ENCODE results near the gene RNF166.
A peak's percentile ranks its signal among the peaks of the same experiment; 100 is the strongest.

Gene RNF166

DNA sequence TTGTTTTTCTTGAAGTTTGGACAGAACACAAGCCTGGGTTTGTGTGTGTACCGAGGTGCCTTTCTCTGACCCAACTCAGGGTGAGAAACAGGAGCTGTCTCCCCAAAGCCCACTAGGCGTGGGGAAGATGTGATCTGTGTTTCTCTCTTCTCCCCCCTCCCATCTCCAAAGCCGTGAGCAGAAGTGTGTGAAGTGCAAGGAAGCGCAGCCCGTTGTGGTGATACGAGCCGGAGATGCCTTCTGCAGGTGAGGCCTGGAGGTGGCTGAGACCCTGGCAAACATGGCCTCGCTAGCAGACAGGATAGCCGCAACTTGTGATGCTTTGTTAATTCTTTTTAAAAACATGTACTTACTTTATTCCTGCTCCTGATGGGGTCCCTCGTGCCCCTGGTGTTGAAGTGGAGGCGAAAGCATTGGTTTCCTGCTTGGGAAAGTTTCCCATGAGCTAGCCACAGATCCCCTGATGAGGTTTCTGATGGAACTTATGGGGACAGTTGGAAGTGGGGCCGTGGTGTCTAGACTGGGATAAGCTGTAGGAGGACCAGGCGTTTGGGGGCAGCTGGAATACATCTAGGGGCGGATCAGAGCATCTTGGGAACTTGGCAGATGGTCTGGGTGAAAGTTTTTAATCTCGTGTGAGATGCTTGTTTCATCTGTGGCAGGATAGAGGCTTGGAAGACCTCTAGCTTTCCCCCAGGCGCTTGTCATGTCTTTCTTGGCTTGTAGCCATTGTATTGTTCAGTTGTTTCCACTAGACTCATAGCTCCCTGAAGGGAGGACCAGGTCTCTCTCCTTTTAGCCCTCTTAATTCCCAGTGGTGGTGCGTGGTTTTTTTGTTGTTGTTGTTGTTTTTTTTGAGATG is 988 bp upstream of the RNF166 start:
- no peak for DNase-seq (ENCODE audit: low read depth)

DNA sequence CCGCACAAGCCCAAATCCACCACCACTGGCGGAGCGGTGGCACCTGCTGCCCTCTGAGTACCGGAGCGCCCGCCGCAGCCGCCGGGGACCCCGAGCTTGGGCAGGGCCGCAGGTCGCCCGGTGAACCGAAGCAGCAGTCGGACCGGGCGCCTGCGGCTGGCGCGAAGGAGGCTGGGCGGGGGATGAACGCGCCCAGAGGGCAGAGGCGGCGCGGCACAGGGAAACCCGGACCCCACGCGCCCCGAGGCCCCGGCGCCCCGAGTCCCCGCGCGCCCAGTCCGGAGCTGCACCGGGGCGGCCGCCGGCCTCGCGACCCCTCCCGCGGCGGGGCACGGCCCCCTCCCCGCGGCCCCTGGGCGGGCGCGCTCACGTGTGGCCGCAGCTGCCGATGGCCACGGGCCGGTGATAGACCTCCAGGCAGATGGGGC is 393 bp downstream of the RNF166 start:
- DNase-seq (ENCODE audit: low read depth) = no peak

DNA sequence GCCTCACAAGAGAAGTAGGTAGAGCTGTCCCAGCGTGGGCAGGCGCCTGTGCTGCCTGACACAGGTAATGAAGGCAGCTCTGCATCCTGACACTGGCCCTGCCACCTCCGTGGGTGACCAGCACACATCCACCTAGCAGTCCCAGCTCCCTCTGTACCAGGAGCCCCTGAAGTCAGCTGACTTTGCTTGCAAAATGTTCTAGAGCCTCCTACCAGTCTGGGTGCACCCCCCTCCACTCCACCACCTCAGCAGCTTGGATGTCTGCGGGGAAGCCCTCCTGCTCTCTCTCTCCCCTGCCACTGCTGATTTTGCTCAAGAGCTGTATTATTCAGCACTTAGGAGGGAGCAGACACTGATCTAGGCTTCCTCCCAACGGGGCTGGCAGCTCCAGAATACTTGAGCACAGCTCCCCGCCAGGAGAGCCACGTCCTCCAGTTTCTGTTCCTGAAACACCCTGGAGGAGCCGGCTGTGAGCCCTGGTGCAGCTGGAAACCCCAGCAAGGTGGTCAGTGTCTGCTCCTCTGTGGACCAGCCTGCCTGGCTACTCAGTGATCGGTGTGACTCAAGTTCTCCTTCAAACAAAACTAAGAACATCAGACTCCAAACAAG is 1.0 kb downstream of the RNF166 start:
- DNase-seq (ENCODE audit: low read depth) = no peak

DNA sequence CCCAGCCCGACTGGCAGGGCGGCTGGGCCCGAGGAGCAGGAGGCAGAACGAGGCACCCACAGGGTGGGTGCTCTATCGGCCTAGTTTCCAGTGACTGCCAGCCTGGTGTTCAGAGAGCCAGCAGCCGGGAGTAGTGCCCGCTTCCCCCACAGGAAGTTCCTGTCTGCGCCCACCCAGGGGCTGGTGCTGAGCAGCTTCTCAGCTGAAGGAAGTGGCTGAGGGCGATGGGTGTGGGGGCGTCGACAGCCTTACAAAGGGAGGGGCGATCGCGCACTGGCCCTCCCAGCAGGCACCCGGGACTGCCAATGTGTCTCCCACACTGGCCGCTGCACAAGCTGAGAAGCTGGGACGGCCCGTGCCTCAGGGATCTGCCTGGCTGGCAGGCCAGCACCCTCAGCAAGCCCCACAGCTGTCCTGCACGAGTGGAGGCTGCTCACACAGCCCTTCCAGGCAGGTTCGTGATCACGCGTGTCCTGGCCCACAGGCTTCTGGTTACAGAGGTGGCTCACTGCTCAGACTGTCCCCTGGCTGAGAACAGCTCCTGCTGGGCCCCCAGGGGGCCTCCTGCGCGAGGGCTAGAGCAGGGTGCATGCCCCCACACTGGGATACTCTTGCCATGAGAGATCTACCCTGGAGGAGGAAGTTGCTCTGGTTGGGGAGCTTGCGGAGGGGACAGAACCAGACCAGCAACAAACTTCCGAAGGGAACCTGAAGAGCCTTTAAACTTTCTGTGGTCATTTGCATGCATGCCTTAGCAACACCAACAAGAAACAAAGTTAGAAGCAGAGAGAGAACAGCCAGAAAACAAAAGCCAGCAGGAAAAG is 2.5 kb downstream of the RNF166 start:
- peak; percentile 62 for DNase-seq (ENCODE audit: low read depth)

DNA sequence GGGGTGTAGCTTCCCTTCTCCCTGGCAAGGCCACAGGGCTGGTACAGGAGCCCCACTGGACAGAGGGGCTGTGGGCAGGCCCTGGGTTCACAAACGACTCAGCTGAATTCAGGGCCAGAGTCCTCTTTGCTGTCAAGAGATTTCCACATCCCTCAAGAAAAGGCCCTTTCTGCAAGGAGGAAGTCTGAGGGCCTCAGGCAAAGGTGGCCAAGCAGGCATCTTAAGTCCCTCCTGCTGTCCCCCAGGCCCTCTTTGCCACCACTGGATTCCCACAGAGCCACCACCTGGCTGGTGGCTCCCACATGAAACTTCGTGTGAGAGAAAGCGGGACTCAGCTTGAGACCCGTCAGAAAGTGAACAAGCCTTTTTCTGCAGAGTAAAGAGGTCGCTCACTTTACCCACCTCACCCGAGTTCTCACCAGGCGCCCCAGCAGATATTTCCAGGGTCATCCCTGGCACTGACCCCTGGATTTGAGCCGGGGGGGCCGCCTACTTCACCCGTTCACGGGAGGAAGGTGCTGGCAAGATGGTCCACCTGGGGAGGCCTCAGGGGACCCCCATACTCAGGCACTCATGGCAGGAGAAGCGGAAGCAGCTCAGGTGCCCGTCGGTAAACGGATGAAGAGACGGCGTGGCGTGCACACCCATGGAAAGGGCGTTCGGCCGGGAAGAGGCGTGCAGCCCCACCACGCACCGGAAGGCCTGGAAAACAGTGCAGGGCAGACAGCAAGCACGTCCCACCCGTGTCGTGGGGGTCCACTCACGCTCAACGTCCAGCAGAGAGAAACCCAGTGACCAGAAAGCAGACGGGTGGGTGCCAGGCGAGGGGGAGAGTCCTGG is 3.6 kb downstream of the RNF166 start:
- DNase-seq (ENCODE audit: low read depth) = no peak

DNA sequence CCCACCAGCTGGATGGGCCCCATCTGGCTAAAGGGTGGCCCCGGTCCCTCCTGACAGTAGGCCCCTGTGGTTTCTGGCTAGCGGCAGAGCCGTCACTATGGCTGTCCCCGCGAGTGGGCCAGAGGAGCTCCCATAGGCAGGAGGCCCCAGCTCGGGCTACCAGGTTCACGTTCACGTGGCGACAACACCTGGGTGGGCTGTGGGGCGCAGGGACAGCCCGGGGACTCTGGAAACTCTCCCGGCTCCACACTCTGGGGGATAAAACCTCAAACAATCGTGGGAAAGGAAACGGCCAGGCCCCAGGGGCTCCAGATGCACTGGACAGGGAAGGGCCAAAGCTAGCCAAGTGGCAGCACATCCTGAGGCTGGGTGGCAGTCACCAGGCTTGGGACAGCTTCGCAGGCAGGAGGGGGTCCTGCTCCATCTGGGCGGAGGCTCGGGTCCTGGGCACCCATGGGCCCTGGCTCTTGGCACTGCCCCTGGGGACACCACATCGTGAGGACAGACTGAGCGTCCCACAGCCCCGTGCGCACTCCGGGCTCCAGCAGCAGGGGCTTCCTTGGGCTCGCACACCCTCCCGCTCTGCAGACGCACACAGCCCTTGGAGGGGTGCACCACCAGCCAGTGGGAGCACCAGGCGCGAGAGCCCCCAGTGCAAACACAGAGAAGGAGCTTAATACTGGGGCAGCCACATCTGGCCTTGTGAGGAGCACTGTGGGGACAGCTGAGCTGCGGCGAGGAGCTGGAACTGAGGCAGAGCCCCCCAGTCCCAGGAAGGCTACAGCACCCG is 4.4 kb downstream of the RNF166 start:
- no peak for DNase-seq (ENCODE audit: low read depth)

DNA sequence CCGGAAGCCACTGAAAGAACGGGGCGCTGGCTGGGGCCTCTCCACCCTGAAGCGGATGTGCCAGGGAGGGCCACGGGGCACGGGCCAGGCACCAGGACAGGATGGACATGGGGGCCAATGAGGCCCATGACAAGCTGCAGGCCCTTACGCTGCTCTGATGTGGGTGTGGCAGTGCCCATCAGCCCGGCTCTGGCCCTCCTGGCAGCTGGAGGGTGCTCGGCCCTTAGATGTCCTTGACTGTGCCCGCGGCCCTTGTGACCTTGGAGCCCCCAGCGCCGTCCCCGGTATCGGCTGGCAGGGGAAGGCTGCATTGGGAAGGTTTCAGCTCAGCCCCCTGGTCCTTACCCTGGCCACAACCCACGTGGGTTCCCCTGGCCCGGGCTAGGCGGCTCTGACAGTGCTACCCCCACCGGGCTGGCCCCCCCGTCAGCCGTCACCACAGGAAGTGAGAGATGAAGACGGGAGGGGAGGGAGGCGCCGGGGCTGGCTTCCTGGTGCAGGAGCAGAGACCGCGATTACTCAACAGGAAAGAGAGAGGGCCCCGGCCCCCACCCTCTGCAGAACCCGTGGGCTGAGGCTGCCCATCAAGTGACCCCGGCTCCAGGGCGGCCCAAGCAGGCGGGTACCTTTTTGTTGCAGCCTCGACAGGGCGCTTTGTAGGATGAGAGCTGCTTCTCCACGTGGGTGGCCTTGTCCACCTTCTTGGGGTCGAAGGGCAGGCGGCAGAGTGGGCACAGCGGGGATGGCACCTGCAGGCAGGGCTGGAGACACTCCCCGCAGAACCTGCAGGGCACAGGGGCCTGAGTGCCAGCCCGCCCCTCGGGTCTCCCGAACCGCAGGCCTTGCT is 5.3 kb downstream of the RNF166 start:
- DNase-seq (ENCODE audit: low read depth) = peak; percentile 93

DNA sequence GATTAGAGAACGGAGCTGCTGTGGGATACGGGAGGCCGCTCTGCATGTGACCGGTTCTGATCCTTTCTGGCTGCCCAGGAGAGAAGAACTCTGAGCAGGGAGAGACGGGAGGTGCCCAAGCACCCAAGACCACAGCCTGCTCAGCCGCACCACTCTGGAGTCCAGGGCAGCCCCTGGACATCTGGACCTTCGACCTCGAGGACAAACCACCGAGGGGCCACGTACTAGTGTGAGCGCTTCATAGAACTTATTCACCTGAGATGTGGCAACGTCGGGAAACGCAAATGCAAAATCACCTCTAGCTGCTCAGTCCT is 5.9 kb downstream of the RNF166 start:
- no peak for DNase-seq (ENCODE audit: low read depth)

DNA sequence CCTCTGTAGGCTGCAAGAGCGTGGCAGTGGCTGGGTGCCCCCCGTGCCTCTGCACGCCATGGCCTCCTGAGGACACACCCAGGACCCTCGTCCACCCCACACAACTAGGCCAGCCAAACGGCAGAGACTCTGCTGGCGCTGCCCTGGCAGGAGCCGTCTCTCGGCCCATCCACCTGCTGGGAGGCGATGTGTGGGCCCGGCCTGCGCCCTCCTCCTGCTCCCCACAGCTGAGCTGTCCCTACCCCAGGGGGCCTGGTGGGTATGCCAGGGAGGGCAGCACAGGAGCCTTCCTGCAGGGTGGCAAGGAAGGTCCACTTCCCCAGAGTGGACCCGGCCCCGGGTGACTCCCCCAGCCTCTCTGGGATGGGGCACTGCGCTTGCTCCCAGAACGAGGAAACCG is 7.0 kb downstream of the RNF166 start:
- DNase-seq (ENCODE audit: low read depth) = no peak

DNA sequence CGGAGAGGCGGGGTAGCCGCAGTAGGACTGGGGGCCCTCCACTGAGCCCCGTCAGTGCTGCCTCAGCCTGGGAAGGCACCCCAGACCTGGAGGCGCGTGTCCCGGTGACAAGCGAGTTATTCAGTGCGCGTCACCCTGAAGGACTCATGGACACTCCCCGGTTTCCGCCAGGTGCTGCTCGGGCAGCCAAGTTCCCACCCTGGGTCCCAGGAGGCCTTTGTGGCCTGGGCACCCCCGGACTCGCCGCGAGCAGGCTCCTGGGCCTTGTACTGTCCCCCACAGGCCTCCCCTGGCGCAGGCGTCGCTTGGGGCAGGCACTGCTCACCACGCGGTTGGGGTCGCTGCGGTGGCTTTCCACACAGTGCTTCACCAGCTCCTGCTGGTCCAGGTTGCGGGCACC is 7.6 kb downstream of the RNF166 start:
- DNase-seq (ENCODE audit: low read depth) = no peak

DNA sequence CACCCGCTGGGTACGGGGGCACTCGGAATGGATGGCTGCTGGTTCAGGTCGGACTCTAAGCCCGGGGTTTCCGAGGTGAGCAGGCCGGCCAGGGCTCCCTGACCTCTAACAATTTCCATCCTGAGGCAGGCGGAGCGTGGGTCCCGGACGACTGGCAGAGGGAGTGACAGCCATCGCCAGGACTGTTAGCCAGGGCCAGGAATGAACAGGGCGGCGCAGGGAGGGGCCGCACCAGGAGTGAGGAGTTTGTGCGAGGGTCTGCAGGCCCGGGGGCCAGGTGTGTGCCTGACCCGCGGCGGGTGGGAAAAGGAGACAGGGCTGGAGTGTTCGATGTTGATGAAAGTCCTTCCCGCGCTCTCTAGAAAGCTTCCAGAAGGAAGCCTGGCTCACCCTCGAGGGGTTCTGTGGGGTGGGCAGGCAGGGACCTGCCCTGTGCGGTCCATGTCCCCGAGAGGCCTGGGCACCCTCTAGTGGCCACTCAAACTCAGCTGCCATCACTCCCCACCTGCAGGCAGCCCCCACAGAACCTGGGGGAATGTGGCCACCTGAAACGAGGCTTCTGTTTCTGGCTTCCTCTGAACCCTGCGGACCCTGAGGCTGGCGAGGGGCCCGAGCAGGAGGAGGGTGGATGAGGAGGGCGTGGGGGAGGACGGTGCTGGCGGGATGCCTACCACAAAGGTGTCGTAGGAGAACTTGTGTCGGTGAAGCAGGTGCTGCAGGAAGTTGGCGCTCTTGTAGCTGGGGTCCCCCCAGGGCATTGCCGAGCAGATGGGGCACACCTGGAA is 8.2 kb downstream of the RNF166 start:
- DNase-seq (ENCODE audit: low read depth) = no peak

DNA sequence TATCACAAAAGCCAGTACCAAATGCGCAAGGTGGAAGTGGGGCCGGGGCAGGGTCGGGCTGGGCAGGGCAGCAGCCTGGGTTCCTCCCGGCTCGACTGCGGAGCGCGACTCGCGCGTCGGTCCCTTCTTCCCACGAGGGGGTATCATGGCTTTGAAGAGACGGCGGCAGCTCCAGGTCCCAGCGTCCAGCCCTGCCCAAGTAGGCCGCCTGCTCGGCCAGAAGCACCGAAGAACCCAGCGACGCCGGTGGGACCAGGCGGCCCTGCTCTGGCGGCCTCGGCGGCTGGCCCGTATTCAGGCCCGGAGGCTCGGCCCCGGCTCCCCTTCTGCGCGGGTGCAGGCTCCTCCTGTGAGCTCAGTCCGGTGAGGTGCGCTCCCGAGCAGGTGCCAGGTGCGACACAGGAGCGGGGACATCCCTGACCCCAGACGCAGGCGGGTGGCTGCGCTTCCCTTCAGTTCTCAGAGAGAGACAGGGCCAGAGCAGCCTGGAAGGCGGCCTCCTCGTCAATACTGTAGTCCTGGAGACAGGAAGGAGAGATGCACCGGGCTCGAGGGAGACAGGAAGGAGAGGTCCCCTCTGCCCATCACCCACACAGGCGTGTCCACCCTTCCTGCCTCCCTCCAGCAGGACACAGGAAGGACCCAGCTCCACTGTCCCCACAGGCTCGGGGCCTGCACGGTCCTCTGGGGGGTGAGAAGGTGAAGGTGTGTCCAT is 8.9 kb downstream of the RNF166 start:
- DNase-seq (ENCODE audit: low read depth) = no peak

DNA sequence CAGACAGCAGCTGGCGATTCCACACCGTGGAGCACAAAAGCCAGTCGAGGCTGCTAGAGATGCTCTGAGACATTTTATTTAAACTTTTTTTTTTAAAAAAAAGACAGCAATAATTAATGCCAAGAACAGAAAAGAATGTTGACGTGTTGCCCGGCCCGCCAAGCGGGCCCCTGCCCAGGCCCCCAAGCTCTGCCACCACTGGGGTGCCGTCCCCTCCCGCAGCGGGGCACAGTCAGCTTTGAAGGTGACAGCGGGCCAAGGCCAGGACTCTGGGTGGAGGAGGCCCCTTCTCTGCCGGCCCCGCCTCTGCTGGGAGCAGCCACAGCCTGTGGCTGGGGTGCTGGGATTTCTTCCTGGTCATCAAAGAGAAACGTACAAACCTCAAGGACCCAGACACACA is 9.8 kb downstream of the RNF166 start:
- no peak for DNase-seq (ENCODE audit: low read depth)

DNA sequence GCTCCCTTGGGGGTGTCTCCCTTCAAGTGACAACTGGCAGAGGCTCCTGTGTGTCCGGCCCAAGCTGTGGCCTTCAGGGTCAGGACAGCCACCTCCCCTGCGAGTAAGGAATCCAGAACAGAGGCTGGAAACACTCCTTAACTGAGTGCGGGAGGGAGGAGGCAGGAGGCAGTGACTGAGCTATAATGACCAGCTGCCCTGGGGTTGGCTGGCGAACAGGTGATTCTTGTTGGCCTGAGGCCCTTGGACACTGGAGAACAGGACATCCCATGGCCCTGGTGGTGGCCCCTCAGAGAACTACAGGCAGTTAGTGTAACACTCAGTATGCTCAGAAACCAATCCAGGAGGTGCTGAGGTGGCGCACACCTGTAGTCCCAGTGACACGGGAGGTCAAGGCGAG is 10.5 kb downstream of the RNF166 start:
- DNase-seq (ENCODE audit: low read depth) = no peak

DNA sequence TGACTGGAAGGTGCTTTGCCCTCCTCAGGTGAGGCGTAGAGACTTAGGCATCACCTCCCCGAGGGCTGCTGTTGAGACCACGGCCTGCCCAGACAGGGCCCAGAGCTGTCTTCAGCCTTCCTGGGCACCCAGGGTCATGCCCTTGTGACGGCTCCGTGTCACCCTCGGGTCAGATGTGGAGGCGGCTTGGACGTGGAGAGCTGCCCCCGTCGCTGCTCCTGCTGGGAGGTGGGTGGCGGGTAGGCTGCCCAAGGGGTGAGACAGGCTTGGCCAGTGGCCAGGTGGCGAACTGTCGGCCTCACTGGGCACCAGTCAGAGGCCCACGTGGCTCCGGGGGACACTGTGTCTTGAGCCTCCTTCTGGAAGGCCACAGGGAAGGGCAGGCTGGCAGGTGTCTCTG is 11.0 kb downstream of the RNF166 start:
- no peak for DNase-seq (ENCODE audit: low read depth)

DNA sequence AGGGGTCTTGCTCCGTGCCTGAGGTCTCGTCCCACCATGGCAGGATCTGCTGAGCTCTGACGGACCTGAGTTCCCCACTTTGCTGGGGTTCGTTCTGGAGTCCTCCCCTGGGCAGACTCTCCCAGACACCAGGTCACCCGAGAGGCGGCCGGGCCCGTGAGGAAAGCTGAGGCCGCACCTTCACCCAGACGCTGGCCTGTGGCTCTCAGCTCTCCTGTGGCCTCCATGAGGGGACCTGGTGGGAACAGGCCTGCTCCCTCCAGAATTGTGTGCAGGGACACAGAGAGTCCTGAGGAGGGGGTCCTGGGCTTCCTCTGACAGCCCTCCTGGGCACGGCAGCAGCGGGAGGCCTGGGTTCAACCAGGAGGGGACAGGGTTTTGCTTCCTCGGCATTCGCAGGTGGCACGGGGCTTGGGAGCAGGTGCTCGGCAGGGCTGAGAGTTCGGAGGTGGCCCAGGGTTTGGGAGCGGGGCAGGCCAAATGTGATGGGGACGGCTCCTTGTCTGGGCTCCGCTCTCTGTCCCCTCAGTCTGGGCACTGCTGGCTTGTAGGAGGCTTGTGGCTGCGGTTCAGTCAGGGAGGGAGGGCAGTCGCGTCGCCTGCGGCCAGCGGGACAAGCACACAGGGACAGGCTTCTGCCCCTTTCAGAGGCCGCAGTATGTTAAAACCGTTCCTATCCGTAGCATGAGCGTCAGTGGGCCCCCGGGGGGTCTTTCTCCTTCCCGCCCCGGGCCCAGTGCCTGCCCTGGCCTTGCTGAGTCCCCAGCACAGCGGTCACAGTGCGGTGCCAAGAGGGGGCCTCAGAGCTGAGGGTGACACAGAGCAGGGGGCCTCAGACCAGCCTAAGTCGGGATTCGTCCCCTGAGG is 11.8 kb downstream of the RNF166 start:
- DNase-seq (ENCODE audit: low read depth) = no peak

DNA sequence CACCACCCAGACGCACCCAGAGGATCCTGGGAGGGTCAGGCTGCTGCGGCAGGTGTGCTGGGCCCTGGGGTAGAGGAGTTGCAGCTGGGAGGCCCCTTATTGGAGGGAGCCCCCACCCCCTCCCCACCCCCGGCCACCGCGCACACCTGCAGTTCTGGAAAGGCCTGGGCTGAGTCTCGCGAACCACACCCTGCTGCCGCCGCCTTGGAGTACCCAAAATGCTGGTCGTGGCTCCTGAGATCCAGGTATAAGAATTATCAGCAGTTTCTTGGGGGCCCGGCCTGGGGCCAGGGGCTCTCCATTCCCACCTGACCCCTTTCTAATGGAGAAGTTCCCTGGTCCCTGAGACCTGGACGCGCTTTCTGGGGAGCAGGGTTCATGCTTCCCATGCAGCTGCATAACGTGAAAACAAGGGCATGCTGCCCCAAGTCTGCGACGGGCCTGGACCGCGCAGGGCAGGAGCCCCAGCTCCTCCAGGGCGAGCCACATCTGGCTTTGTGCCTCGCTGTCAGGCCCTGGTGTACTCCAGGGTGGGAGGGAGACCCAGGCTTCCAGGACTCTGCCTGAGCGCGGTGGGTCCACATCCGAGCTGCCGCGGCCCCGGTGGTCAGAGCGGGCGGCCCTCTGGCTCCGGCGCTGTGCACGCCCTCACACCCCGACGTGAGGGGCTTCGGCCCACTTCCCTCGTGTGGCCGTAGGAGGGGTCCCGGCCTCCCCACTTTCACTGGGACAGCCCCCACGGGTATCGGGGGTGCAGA is 12.6 kb downstream of the RNF166 start:
- no peak for DNase-seq (ENCODE audit: low read depth)
